ENCODE data around the gene DHX34.

Gene DHX34

DNA sequence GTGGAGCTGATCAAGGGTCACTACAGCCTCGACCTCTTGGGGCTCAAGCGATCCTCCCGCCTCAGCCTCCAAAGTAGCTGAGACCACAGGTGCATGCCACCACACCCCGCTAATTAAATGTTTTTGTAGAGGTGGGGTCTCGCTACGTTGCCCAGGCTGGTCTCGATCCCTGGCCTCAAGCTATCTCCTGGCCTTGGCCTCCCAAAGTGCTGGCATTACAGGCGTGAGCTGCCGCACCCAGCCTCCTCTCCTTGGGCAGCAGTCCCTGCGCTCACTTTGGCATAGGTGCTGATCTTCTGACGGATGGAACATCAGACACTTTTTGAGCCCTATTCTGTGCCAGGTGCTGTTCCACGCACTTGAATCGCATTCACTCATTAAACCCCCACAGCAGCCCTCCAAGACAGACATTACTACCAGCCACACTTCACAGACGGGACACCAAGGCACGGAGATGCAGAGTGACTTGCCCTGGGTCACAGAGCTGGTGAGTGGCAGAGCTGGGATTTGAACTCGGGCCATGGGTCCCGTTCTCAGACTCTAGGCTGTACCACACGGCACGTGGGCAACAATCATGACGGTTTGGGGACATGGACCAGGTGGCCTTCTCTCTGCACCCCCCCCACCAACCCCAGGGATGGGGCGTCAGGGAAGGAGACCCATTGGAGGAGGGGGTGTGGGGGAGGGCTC, 67.0 kb downstream of the DHX34 start:
- ATAC-seq (replicated peaks) (no peak), DNase-seq (no peak)
- H3K4me3 Mint-ChIP-seq: no peak overlapping the region
- H3K9me3 Mint-ChIP-seq: no peaks in the 10 kb centered on the region
- peaks cover 10% of the 10 kb centered on the region for H3K36me3 Mint-ChIP-seq (ENCODE audit: insufficient read depth)
- no peak overlapping the region for H3K27ac Mint-ChIP-seq
- peaks cover 25 to 27% of the 10 kb centered on the region in 2 donors for H3K4me1 Mint-ChIP-seq (ENCODE audit: low read depth in 2 of 2)
- peaks cover 77 to 90% of the 10 kb centered on the region in 2 donors for H3K27me3 Mint-ChIP-seq

DNA sequence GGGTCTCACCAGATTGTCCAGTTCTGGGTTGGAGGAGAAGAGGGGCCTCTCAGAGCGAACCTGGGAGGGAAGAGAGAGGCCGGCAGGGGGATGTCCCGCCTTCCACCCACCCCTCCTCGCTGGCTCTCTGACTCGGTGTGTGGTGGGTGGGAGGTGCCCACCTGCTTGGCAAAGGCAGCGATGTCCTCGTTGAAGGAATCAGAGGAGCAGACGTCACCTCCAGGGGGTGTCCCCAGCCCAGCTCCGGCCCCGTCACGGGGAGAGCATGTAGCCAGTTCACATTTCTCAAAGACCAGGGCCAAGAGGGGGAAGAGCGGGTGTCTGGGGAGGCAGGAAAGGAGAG, 67.5 kb downstream of the DHX34 start:
- Mint-ChIP-seq H3K36me3 (ENCODE audit: insufficient read depth) (peaks cover 10% of the 10 kb centered on the region), H3K27me3 (peaks cover 81 to 94% of the 10 kb centered on the region in 2 donors), H3K27ac (no peak overlapping the region), H3K4me1 (ENCODE audit: low read depth in 2 of 2) (peaks cover 30 to 32% of the 10 kb centered on the region in 2 donors), H3K4me3 (no peak overlapping the region), H3K9me3 (no peaks in the 10 kb centered on the region)
- DNase-seq (no peak), ATAC-seq (replicated peaks) (no peak)

DNA sequence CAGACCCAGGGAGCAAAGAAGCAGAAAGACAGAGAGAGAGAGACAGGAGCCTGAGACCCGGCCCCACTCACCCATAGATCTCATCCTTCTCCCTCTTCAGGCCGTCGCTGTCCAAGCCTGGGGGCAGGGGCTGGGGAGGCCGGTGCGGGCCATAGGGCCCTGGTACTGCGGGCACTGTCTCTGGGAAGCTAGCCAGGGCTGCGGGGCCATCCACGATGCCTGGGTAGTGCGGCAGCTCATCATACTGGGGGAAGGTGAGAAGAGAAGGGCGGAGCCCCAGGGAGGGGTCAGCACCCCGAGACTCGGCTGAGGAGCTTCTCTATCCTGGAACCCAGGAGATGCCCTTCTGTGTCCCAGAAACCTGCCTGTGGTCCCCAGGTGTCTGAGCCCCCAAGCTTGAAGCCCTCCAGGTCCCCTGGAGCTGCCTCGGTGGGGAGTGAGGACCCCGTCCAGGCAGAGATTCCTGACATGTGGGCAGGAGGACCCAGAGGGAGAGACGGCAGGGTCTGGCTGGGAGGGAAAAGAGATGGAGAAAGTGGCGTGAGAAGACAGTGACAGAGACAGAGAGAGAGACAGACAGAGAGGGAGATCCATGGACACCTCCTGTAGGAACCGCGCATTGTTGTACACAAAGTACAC, 68.1 kb downstream of the DHX34 start:
- DNase-seq (no peak), ATAC-seq (replicated peaks) (no peak)
- Mint-ChIP-seq H3K36me3 (ENCODE audit: insufficient read depth) (peaks cover 10% of the 10 kb centered on the region), H3K4me1 (ENCODE audit: low read depth in 2 of 2) (peaks cover 33% of the 10 kb centered on the region in 2 donors), H3K4me3 (peak overlapping the region; percentile 61 to 64), H3K27me3 (peaks cover 81 to 94% of the 10 kb centered on the region in 2 donors), H3K27ac (no peak overlapping the region), H3K9me3 (no peaks in the 10 kb centered on the region)

DNA sequence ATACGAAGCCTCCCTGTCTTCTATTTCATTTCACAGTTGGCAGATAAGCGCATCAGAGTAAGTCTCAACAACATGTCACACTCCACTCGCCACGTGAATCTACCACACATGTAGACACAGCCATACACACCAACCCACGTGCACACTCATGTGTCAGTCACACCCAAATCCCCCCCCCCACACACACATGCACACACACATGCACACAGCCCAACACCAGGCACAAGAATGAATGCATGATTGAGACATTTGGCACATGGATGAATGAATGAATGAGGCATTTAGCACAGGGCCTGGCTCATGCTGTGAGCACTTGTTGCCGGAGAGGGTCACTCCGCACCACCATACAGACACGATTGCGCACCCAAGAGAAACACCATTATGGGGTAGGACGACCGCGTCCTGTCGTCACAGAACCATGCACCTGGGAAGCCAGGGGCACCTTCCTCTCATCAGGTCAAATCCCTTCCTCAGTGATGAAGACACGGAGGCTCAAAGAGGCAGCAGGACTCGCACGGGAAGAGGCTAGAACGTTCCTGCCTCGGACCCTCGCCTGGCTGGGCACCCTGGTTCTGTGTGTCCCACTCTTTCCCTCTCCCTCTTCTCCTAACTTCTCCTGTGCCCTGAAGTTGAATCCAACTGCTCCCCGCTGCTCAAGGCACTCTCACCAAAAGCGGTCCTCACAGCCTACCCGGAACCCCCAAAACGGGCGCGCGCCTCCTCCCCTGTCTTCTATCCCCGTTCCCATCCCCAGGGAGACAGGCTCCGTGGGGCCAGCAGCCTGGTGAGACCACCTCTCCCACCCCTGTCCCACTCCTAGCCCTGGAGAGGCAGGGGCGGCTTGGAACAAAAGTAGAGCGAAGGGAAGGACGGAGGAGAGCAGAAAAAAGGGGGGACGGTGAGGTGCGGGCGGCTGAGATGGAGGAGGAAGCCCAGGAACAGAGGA, 68.9 kb downstream of the DHX34 start:
- peaks cover 38 to 41% of the 10 kb centered on the region in 2 donors for H3K4me1 Mint-ChIP-seq (ENCODE audit: low read depth in 2 of 2)
- H3K27me3 Mint-ChIP-seq: peaks cover 86 to 95% of the 10 kb centered on the region in 2 donors
- H3K36me3 Mint-ChIP-seq (ENCODE audit: insufficient read depth): peaks cover 10% of the 10 kb centered on the region
- DNase-seq (no peak), ATAC-seq (replicated peaks) (peak; percentile 34)
- peak overlapping the region; percentile 61 to 64 for H3K4me3 Mint-ChIP-seq
- no peaks in the 10 kb centered on the region for H3K9me3 Mint-ChIP-seq
- peak overlapping the region in 1 of 2 donors; percentile 16 for H3K27ac Mint-ChIP-seq

DNA sequence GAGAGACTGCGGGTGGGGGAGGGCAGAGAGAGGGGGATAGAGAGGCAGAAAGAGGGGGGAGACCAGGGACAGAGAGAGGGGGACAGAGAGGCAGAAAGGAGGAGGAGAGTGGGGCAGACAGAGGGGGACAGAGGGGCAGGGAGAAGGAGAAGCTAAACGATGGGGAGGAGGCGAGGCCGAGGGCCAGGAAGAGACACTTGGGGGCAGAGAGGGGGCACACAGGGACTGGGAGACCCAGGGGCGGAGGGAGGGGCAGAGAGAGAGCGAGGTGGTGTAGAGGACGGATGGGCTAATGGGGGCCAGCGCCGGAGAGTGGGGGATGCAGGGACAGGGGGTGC, 69.5 kb downstream of the DHX34 start:
- Mint-ChIP-seq H3K36me3 (ENCODE audit: insufficient read depth) (peaks cover 10% of the 10 kb centered on the region), H3K9me3 (no peaks in the 10 kb centered on the region), H3K27me3 (peaks cover 86 to 95% of the 10 kb centered on the region in 2 donors), H3K4me3 (peak overlapping the region; percentile 61 to 64), H3K4me1 (ENCODE audit: low read depth in 2 of 2) (peaks cover 38 to 42% of the 10 kb centered on the region in 2 donors), H3K27ac (peak overlapping the region in 1 of 2 donors; percentile 16)
- ATAC-seq (replicated peaks) (peak; percentile 5), DNase-seq (no peak)

DNA sequence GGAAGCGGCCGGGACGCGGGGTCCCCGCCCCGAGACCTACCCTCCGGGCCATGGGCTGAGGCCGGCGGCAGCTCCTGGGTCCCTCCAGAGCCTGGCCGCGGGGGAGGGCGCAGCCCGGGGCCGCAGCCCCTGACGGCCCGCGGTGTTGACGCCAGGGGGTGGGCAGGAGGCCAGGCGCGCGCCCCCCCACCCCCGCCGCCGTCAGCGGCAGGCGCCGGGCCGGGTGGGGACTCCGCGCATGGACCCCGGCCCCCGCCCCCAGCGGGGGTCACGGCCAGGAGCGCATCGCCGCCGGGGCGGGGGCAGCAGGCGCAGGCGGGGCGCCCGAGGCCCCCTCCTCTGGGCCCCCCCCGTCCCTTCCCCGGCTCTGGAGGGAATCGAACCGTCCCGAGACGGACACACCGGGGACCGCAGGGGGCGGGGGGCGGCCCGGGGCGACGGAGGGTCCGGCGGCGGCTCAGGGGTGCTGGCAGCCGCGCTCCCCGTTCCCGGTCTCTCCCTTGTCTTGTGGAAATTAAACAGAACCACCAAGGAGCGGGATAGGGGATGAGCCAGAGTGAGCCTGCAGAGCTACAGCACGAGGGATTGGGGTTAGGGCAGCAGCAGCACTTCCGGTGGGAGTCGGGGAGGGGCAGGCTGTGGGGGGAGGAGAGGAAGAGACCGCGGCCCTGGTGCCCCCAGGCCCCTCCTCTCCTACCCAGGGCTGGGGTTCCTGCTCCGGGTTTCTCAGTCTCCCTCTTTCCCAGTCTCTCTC, 70.1 kb downstream of the DHX34 start, which contains the start of gene MEIS3:
MEIS3 (minus strand) TSS at position 498 of the 754 bp plus-strand sequence; CDS start at position 52, 446 bp downstream.
- no peak for DNase-seq
- H3K4me3 Mint-ChIP-seq: peak within 1 kb of the TSS; percentile 61 to 64
- peak within 1 kb of the TSS in 1 of 2 donors; percentile 25 for H3K27ac Mint-ChIP-seq
- peaks cover 38 to 42% of the 10 kb centered on the region in 2 donors for H3K4me1 Mint-ChIP-seq (ENCODE audit: low read depth in 2 of 2)
- no peaks in the 10 kb centered on the region for H3K9me3 Mint-ChIP-seq
- peaks cover 10% of the 10 kb centered on the region for H3K36me3 Mint-ChIP-seq (ENCODE audit: insufficient read depth)
- ATAC-seq (replicated peaks): no peak
- H3K27me3 Mint-ChIP-seq: peaks cover 82 to 95% of the 10 kb centered on the region in 2 donors

DNA sequence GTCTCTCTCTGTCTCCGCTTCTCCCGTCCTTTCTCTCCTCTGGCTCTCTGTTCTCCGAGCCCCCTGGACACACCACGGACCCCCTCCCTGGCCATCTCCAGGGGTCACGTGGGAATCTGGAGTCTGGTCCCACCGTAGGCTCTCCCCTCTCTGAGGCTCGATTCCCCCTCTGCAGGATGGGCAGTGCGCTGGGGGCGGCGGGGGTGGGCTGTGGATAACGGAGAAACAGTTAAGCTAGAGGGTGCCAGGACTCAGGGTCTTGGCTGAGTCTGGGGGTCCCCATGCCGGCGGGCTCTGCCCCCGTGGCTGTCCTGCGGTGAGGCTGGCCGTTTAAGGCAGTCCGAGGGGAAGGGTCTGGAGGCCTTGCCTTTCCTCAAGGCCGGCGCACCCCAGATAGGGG, 70.7 kb downstream of the DHX34 start:
- Mint-ChIP-seq H3K4me1 (ENCODE audit: low read depth in 2 of 2) (peaks cover 38 to 42% of the 10 kb centered on the region in 2 donors), H3K36me3 (ENCODE audit: insufficient read depth) (peaks cover 10% of the 10 kb centered on the region)

DNA sequence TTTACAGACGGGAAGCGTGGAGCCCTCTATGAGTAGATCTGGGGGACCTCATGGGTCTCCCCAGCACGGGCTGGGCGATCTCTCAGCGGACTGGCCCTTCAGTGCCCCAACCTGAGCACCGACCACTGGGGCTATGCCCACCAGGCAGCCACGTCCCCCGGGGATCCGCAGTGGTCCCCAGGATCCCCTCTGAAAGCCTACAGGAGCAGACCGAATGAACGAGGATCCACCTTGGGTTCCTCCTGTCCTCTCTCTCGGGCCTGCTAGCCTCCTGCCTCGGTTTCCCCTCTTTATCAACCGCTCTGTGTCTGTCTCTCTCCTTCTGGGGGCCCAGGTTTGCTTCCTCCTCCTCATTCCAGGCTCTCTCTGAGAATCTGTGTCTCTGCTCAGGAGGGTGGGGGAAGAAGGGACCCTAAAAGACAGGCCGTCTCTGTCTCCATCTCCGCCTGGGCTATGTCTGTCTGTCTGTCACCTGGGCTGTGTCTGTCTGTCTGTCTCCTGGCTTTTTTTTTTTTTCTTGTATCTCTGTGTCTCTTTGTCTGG, 72.2 kb downstream of the DHX34 start:
- peaks cover 38 to 42% of the 10 kb centered on the region in 2 donors for H3K4me1 Mint-ChIP-seq (ENCODE audit: low read depth in 2 of 2)

More for the DNA sequence above, 70.7 kb downstream of the DHX34 start:
- no peak overlapping the region for H3K27ac Mint-ChIP-seq
- no peaks in the 10 kb centered on the region for H3K9me3 Mint-ChIP-seq
- ATAC-seq (replicated peaks): no peak
- H3K4me3 Mint-ChIP-seq: no peak overlapping the region
- H3K27me3 Mint-ChIP-seq: peaks cover 83 to 95% of the 10 kb centered on the region in 2 donors
- DNase-seq: no peak

DNA sequence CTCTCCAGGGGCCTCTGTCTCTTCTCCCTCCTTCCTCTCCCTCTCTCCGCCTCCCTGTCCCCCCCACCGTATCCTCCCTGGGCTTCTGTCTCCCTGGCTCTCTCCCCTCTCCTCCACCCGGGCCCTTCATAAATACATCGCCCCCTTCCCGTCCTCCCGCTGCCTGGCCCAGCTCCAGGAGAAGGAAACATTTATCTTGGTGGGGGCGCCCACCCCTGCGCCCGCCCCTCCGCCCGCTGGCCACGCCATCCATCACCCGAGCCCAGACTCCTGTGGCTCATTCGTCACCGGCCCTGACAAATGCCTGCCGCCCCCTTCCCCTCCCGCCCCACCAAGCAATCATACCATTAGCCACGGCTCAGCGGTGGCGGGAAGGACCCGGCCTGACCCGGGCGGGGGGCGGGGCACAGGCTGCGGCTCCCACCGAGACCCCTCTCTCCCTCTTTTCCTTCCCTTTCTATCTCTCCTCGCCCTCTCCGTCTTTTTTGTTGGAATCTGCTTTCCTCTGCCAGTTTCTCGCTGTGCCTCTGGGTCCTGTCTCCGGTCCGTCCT, 72.8 kb downstream of the DHX34 start:
- DNase-seq: no peak
- Mint-ChIP-seq H3K36me3 (ENCODE audit: insufficient read depth) (peaks cover 7% of the 10 kb centered on the region), H3K4me3 (peak overlapping the region in 1 of 2 donors; percentile 18), H3K9me3 (no peaks in the 10 kb centered on the region), H3K27ac (no peak overlapping the region), H3K4me1 (ENCODE audit: low read depth in 2 of 2) (peaks cover 35 to 42% of the 10 kb centered on the region in 2 donors), H3K27me3 (peaks cover 68 to 77% of the 10 kb centered on the region in 2 donors)
- ATAC-seq (replicated peaks): no peak

More for the DNA sequence above, 72.2 kb downstream of the DHX34 start:
- H3K27ac Mint-ChIP-seq: peak overlapping the region in 1 of 2 donors; percentile 25
- peaks cover 74 to 83% of the 10 kb centered on the region in 2 donors for H3K27me3 Mint-ChIP-seq
- no peaks in the 10 kb centered on the region for H3K9me3 Mint-ChIP-seq
- peaks cover 10% of the 10 kb centered on the region for H3K36me3 Mint-ChIP-seq (ENCODE audit: insufficient read depth)
- ATAC-seq (replicated peaks): no peak
- no peak for DNase-seq
- H3K4me3 Mint-ChIP-seq: peak overlapping the region in 1 of 2 donors; percentile 18

DNA sequence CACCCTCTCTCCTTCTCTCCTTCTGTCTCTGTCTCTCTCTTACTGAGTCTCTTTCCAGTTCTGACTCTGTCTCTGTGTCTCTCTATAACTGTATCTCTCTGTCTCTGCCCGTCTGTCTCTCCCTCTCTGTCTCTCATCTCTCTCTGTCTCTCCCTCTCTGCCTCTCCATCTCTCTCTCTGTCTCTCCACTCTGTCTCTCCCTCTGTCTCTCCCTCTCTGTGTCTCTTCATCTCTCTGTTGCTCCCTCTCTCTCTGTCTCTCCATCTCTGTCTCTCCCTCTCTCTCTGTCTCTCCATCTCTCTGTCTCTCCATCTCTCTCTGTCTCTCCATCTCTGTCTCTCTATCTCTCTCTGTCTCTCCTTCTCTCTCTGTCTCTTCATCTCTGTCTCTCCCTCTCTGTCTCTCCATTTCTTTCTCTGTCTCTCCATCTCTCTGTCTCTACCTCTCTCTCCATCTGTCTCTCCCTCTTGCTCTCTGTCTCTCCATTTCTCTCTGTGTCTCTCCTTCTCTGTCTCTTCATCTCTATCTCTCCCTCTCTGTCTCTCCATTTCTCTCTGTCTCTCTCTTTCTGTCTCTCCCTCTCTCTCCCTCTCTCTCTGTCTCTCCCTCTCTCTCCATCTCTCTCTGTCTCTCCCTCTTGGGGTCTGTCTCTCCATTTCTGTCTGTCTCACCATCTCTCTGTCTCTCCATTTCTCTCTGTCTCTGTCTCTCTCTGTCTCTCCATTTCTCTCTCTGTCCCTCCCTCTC, 73.5 kb downstream of the DHX34 start:
- Mint-ChIP-seq H3K27me3 (peaks cover 61 to 70% of the 10 kb centered on the region in 2 donors), H3K4me1 (ENCODE audit: low read depth in 2 of 2) (peaks cover 29 to 42% of the 10 kb centered on the region in 2 donors), H3K4me3 (no peak overlapping the region), H3K9me3 (no peaks in the 10 kb centered on the region), H3K27ac (no peak overlapping the region), H3K36me3 (ENCODE audit: insufficient read depth) (peaks cover 7% of the 10 kb centered on the region)
- DNase-seq: no peak
- no peak for ATAC-seq (replicated peaks)

DNA sequence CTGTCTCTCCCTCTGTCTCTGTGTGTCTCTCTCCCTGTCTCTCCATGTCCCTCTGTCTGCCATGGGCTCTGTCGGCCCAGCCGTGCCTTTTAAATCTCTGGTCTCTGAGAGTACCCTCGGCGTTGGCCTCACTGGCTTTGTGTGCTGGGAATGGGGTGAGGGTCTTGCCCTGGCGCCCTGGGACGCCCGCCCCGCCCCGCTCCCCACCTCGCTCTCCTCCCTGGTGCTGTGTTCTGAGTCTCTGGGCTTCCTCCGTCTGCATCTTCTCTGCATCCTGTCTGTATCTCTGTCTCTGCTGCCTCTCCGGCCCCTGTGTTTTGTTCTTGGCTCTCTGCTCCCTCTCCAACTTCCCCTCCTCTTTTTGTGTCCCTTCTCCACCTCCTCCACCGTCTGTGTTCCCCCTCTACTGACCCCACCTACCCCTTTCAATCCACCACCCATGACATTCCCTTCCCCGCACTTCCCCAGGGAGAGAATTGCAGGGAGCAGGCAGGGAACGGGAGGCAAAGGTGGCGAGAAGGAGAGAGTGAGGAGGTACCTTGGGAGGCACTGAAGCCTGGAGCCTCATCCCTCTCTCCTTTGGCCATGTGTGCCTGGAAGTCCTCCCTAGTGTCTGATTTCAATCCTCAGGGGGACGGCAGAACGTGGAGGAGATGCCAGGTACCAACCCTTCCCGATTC, 74.2 kb downstream of the DHX34 start:
- ATAC-seq (replicated peaks) (no peak), DNase-seq (no peak)
- H3K9me3 Mint-ChIP-seq: no peaks in the 10 kb centered on the region
- H3K27ac Mint-ChIP-seq: no peak overlapping the region
- H3K4me1 Mint-ChIP-seq (ENCODE audit: low read depth in 2 of 2): peaks cover 21 to 34% of the 10 kb centered on the region in 2 donors
- H3K36me3 Mint-ChIP-seq (ENCODE audit: insufficient read depth): peaks cover 7% of the 10 kb centered on the region
- H3K4me3 Mint-ChIP-seq: no peak overlapping the region
- peaks cover 54 to 63% of the 10 kb centered on the region in 2 donors for H3K27me3 Mint-ChIP-seq
